GM18499 (cell line): ENCODE data around the gene NFKB1.

Experiments
- ATAC-seq: cut with Tn5 transposase; IDR thresholded peaks from one replicate; pipeline ENCODE4 v1.9.1; 2021; ENCODE audit warnings: moderate number of reproducible peaks; ENCODE audit not compliant: insufficient read depth, unreplicated experiment

Gene NFKB1

DNA sequence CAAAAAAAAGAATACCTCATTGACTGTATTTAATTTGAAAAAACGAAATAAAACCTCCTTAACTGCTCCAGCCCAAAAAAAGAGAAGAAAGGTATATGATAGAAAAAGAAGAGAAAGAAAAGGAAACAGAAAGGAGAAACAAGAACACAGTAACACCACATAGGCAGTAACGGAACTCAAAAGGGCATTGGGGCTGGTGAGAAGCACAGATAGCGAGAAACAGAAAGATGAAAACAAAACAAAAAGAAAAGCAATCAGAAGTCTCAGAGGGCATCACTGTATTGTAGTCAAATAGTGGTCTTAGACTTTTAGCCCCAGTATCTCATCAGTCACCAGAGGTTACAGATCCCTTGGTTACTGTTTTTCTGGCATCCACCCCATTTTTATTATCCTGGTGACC lies 88.6 kb downstream of the NFKB1 start:
- ATAC-seq = no peak

DNA sequence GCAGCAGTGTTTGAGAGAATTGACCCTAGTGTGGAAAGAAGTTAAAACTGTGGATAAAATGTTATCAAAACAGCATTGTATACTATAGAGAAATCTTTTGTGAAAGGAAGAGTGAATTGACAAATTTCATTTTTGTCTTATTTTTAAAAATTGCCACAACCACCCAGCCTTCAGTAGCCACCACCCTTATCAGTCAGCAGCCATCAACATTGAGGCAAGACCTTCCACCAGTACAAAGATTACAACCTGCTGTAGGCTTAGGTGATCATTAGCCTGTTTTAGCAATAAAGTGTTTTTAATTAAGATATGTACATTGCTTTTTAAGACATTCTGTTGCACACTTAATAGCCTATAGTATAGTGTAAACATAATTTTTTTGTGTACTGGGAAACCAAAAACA lies 91.1 kb downstream of the NFKB1 start:
- ATAC-seq = no peak

DNA sequence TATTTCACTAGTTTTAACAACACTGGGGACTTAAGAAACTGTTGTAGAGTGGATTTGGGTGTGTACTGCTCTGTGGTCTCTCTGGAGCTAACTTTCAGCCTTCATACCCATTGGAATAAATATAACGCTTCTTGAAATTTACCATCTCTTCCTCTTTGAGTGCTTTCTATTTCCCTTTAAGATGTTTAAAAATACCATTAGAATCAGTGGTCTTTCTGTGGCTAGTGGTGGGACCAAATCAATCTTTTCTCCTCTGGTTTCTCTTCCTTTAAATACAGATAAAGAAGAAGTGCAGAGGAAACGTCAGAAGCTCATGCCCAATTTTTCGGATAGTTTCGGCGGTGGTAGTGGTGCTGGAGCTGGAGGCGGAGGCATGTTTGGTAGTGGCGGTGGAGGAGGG lies 92.0 kb downstream of the NFKB1 start:
- no peak for ATAC-seq

DNA sequence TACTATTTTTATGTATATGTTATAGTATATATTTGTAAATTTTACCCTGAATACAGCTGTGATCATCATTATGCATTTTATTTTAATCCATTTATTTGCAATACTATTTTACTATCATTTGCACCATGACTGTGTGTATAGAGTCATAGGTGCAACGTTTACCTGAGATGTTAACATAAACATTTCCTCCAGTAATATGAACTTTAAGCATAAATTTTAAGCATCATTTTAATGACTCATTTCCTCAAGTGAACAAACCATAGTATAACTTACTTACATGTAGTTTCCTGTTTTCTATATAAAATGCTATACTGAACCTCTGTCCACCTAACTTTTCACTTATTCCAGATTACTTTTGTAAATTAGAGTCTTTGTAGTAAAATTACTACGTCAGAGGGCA lies 92.8 kb downstream of the NFKB1 start:
- ATAC-seq = no peak

DNA sequence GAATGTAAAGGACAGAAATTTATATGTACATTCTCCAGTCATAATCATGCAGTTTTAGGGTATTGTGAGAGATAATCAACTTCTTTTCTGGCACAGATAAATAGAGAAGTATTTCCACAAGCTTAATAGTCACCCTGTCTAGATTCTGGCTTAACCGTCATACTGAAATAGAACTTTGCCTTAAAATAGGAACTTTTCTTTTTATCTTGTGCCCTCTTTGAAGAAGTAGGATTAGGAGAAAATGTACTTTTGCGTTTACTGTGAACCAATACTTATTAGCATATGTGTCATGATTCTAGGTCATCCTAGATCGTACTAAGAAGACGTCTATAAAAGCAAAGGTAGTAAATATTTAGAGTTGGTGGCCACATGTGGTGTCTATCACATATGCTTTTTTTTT lies 95.4 kb downstream of the NFKB1 start:
- ATAC-seq = no peak

DNA sequence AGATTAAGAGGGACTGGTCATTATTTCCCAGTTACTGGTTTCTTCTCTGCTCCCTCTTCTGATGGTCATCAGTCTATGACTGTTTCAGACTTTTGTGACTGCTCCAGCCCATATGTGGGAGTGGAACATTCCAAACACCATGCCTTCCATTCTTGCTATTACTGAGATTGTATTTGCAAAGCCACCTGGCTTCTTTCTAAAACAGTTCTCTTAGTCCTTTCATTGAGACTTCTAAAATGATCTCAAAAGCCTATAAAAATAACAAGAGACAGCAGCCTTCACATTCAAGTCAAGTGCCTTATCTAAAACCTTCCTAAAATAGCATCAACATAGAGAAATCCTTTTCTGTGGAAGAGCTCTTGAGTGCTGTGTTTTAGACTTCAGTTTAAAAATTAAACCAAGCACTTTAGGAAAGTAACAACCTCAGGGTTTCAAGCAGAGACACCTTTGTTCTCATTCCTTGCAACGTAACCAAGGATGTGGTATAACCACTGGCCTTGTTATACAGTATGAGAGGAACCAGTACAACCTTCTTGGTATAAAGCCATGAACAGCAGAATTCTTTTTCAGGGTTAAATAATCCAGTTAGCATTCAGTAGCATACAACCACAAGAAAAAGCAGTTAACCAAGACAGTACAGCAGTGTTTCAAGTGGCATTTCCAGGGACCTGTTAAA lies 97.1 kb downstream of the NFKB1 start:
- no peak for ATAC-seq

DNA sequence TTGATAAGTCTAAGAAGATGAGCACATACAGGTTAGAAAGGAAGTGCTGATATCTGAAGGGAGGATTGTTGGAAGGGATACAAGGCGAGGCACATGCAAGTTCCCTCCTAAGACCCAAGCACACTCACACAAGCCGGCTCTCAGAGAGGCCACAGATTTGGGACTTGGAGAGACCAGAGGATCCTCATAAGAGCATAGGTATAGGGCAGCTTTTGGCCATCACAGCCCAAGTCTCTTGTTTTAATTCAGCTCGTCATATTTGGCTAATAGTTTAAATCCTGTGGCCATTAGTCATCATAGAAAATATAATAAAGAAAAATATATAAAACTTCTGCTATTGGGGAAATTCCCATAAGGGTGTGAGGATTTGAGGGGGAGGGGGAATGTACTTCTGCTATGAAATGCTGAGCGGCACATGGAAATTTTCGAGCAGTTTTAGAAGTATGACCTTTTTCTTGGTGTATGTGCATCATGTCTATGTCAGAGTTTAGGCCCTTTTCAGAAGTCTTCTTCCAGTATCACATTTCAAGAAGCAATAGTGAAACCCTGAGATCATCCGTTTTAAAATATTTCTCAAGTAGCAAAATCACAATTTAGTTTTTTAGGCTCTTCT lies 97.7 kb downstream of the NFKB1 start:
- no peak for ATAC-seq

DNA sequence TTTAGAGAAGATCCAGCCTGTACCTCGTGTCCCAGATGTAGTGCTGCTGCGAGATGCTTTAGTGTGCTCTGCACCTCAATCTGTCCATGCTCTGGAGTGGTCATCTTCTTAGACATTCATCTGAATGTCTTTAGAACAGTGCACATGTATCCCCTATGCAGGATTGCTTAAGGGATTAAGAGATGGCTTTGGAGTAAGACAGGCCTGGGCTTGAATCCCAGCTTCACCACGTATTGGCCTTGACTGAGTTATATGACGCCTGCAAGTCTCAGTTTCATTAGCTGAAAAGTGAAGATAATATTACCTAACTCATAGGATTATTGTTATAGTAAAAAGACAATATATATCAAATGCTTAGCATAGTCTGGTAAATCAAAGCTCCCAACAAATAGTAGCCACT lies 98.3 kb downstream of the NFKB1 start:
- ATAC-seq = no peak

DNA sequence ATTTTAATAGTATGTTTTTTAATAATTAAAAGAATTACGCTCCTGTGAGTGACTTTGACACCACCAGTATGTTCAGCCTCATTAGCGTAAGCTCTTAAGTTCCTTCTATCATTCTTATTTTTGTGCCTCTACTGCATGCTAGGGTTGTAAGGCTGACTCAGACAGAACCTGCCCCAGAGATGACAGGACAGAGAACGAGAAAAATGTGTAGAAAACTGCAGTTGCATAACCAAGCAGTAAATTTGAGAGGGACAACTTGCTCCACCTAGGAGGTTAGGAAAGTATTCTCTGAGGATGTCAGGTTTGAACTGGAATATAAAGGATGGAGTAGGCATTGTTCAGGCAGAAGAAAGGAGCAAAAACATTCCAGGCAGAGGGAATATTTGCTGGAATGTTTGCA lies 98.7 kb downstream of the NFKB1 start:
- no peak for ATAC-seq

DNA sequence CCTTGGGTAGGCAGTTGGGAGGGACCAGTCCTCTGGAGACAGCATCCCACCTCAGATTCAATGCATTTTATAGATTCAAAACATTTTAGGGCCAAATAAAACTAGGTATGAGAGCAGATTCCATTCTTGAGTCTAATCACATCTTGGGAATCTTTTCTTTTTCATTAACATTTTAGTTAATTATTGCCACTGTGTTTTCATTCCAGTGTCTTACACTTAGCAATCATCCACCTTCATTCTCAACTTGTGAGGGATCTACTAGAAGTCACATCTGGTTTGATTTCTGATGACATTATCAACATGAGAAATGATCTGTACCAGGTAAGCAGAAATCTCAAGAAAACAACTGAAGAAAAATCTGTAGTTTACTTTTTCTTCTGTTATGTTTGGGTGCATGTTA lies 99.5 kb downstream of the NFKB1 start:
- no peak for ATAC-seq

DNA sequence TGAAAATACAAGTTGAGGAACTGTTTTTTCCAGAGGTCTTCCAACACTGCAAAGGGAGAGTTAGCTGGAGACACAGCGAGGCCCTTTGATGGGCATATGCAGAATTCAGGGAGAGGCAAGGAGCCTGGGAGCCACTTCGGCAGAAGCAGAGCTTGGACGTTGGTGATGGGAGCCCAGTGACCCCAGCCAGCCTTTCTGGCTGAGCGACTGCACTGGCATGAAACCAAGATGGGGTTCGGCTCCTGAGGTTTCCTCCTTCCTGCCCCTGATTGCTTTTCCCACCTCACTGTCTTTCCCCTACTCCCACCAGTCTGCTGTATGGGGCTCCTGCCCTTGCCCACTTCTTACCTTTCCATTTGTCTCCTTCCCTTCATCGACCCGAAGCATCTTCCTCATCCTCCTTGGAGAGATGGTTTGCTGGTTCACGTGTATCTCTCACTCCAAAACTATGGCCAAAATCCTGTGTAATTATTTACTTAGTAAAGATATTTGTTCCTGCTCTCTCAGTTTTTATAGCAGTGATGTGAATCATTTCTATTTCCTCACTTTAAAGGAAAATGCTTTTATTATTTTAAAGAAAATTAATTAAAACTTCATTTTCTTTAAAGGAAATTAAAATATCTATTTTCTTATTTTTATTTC lies 100.5 kb downstream of the NFKB1 start:
- no peak for ATAC-seq

DNA sequence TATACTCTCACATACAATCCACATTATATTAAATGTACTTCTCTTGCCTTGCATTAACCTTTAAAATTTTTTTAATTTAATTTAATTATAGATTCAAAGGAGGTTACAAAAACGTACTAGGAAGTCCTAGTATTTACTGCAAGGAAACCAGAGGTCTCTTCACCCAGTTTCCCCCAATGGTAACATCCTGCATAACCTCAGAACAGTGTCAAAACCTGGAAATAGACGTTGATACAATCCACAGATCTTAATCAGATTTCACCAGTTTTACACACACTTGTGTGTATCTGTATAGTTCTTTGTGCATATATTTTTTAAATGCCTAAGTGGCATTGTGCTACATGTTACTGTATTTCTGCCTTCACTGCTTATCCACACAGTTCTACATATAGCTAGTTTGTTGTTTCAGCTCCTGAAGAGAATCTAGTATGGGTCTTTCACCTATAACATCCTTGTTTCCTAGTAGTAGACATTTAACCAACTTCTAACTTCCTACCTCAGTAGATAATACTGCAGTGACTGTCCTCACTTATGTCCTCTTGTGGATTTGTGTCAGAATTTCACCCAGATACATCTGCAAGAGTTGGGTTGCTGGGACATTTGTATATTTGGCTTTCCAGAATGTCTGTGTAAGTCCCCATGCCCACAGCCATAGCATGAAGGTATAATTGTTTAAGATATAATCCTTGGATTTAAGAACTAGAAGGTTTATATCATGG lies 103.2 kb downstream of the NFKB1 start:
- ATAC-seq = no peak

DNA sequence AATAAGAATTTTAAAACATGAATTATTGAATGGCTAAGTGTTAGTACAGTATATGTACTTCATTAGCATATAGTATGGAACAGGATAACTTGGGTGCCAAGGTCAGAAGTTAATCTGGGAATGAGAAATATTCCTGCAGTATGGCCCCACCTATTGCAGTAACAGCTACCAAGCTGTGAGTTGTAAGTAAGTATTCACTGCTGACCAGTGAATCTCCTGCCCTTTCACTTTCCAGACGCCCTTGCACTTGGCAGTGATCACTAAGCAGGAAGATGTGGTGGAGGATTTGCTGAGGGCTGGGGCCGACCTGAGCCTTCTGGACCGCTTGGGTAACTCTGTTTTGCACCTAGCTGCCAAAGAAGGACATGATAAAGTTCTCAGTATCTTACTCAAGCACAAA lies 105.1 kb downstream of the NFKB1 start:
- no peak for ATAC-seq

DNA sequence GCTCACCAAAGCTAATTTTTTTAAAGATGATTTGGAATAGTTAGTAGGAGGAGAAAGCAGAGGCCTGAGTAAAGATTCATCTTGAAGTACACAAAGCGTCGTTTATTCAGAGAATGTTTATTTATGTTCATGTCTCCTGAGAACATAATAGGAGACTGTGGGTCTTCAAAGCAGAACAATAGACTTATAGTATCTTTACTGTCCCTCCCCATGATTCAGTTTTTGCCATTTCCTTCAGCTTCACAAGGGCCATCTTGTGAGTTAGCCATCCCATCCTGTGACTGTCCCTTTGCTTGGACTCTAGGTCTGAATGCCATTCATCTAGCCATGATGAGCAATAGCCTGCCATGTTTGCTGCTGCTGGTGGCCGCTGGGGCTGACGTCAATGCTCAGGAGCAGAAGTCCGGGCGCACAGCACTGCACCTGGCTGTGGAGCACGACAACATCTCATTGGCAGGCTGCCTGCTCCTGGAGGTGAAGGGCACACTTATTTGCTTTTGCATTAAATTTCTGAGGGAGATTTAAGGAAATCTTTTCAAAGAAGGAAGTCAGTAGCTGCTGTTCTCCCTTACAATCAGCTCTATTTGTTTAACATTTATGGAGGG lies 105.8 kb downstream of the NFKB1 start:
- no peak for ATAC-seq

DNA sequence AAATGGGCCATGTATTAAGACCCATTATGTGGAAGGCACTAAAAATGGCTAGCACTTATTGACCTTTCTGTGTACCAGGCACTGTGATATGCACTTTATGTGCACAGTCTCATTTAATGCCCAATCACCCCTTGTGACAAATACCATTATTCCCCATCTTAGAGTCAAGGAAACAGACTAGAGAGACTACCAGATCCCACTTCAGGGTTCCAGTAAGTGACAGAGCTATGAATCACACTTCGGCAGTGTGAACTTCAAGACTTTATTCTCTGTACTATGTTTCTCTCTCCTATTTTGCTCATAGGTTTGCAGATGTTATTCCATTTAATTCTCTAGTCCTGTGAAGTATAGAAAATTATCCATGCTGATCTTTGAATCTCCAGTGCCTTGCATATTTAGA lies 107.0 kb downstream of the NFKB1 start:
- no peak for ATAC-seq

DNA sequence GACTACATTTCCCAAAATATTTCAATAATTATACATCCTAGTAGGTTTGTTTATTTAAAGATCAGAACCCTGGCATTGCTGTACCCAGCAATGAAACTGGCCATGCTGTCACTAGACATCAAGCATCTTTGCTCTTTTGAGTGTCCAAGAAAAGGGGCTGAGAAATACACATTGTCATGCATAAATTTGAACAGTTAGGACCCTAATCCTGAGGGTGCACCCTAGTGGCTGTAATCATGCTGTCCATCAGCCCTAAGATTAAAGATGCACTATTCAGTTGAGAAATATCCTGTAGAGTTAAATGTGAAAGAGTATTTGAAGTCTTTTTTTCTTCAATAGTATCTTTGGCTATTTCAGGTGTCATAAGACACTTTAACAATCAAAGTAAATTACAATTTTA lies 108.8 kb downstream of the NFKB1 start:
- ATAC-seq = no peak

DNA sequence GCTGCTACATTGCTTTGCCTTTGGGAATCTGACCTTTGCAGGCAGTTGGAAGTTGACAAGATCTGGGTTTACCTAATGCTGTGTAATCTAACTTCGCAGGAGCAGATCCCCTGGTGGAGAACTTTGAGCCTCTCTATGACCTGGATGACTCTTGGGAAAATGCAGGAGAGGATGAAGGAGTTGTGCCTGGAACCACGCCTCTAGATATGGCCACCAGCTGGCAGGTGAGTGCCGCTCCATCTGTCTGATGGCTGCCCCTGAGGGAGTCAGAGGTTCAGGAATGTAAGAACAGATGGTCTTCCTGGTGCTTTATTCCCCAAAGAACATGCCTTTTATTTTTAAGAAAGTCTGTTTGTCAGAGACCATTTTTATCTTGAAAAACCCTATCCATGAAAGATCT lies 109.3 kb downstream of the NFKB1 start:
- no peak for ATAC-seq

DNA sequence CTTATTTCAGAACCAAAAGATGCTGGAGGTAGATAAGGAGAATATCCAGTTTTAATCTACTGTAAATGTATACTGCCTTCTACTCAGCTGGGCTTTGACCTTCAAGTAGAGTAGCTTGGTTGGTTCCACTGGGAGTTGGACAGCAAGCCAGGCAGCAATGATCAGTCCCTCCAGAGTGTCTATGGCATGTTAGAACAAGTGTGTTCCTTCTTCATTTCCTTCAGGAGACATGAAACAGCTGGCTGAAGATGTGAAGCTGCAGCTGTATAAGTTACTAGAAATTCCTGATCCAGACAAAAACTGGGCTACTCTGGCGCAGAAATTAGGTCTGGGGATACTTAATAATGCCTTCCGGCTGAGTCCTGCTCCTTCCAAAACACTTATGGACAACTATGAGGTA lies 111.1 kb downstream of the NFKB1 start:
- no peak for ATAC-seq

DNA sequence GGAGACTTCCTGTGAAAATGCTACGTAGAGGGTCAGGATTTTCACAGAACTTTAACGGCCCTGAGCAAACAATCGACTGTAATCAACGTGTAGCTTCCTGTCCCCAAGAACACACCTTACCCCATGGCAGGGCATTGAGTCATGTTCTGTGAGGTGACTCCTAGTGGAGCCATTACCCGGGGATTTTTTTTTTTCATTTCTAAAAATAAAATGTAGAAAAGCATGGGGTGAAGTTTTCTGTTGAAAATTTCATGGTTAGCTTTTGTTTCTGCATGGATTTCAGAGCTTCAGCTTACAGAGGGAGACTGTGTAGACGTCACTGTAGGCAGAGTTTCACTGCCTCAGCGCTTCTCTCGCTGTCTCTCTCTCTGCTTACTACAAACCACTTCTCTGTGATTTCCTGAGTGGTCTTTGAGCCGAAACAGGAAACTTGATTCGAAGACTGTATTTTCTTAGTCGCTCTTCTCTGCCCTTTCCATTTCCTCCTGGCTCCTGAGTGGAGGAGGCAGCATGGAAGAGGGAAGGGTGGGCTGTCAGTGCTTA lies 111.7 kb downstream of the NFKB1 start:
- no peak for ATAC-seq

DNA sequence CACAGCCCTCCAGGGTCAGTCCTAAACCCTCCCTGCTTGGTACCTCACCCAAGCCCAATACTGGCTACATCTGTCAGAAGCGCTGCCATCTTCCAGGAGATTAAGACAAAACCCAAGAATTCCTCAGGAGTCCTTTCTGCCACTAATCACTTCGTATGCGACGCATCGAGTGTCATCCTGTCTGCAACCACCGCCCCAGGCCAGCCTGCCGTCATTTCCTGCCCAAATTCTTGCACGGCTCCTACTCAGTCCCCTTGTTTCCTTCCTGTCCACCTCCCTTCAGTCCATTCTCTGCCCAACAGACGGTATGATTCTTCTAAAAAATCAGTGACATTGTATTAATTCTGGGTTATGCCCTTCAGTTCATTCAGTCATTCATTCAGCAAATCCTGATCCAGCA lies 113.6 kb downstream of the NFKB1 start:
- ATAC-seq = no peak

DNA sequence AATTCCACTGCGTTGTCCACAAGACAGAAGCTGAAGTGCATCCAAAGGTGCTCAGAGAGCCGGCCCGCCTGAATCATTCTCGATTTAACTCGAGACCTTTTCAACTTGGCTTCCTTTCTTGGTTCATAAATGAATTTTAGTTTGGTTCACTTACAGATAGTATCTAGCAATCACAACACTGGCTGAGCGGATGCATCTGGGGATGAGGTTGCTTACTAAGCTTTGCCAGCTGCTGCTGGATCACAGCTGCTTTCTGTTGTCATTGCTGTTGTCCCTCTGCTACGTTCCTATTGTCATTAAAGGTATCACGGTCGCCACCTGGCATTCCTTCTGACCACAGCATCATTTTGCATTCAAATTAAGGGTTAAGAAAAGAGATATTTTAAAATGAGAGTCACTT lies 115.5 kb downstream of the NFKB1 start:
- ATAC-seq = no peak
